ENCODE measurements around the gene PPARGC1A. TPM values are rescaled to one million over a fixed set of nuclear protein-coding genes. Genes with fewer than 3 reads are reported as not detected.

Gene PPARGC1A
- total RNA-seq, 1 experiment from 2014 or later, result 1.9 TPM

- ATAC-seq (no peak), DNase-seq (ENCODE audit: low spot score) (no peak)
- Mint-ChIP-seq H3K36me3 (no peaks in the 10 kb centered on the region), H3K27ac (no peak overlapping the region), H3K4me1 (peaks cover 7% of the 10 kb centered on the region; the same call in 1 of the 2 replicates), H3K27me3 (ENCODE audit: low read depth) (no peaks in the 10 kb centered on the region), H3K9me3 (peaks cover 20% of the 10 kb centered on the region), H3K4me3 (no peak overlapping the region)
- TF ChIP-seq FOXJ3 (CRISPR knock-in tag; IDR thresholded peaks at IDR 0.05; ENCODE audit: borderline replicate concordance) (no peak), ERG (CRISPR knock-in tag; IDR thresholded peaks at IDR 0.05) (no peak), PRDM15 (CRISPR knock-in tag; IDR thresholded peaks at IDR 0.05) (no peak), CDX4 (CRISPR knock-in tag; IDR thresholded peaks at IDR 0.05; ENCODE audit: borderline replicate concordance) (no peak), HMGA2 (CRISPR knock-in tag; IDR thresholded peaks at IDR 0.05) (no peak), SMAD3 (CRISPR knock-in tag; IDR thresholded peaks at IDR 0.05; ENCODE audit: borderline replicate concordance) (no peak), MXD4 (CRISPR knock-in tag; IDR thresholded peaks at IDR 0.05; ENCODE audit: borderline replicate concordance) (no peak), RELA (CRISPR knock-in tag; IDR thresholded peaks at IDR 0.05; ENCODE audit: borderline replicate concordance) (no peak), PRRX2 (CRISPR knock-in tag; IDR thresholded peaks at IDR 0.05) (no peak), FOXP4 (CRISPR knock-in tag; IDR thresholded peaks at IDR 0.05) (no peak), ZNF281 (CRISPR knock-in tag; IDR thresholded peaks at IDR 0.05) (no peak), ZNF396 (CRISPR knock-in tag; IDR thresholded peaks at IDR 0.05; ENCODE audit: borderline replicate concordance) (no peak), ATF3 (CRISPR knock-in tag; conservative IDR thresholded peaks at IDR 0.05) (no peak), ELF4 (CRISPR knock-in tag; IDR thresholded peaks at IDR 0.05; ENCODE audit: low read depth) (no peak), CBFB (CRISPR knock-in tag; IDR thresholded peaks at IDR 0.05; ENCODE audit: low read depth) (no peak), ZNF219 (CRISPR knock-in tag; IDR thresholded peaks at IDR 0.05; ENCODE audit: borderline replicate concordance) (no peak), ZNF532 (CRISPR knock-in tag; IDR thresholded peaks at IDR 0.05; ENCODE audit: borderline replicate concordance) (no peak)
- ChIA-PET CTCF (no interaction called here), POLR2A (no interaction called here)
Measured at GRCh38 chr4:23746027-23746426, 143.8 kb downstream of the PPARGC1A start.
